Spleen (tissue), 11 donors: Measurements from ENCODE around the gene SPIRE2. TPM values are rescaled to one million over a fixed set of nuclear protein-coding genes. Genes with fewer than 3 reads are reported as not detected.

Experiments
- DNase-seq: peaks from one replicate; pipeline ENCODE4 v3.0.0-alpha.2; 2020
- H3K27ac ChIP-seq, 8 donors: fragments of 200-600 bp; sonication (generic) in 7 of 8; 1 replicate in 4 of 8; 2 replicates in 4 of 8; pipeline versions ENCODE4 v1.5.0 to v1.8.0; 2016 to 2021; ENCODE audit warnings: inconsistent platforms in 4 of 8, mild to moderate bottlenecking in 4 of 8, moderate library complexity in 1 of 8
- H3K27me3 ChIP-seq, 7 donors: fragments of 200-600 bp; sonication (generic) in 6 of 7; replicated peaks in 1 of 7; 1 replicate in 4 of 7; 2 replicates in 3 of 7; pipeline versions ENCODE4 v1.5.0 to v1.8.0; 2016 to 2021; ENCODE audit warnings: inconsistent platforms in 3 of 7, mild to moderate bottlenecking in 1 of 7
- H3K36me3 ChIP-seq, 6 donors: fragments of 200-600 bp; sonication (generic) in 5 of 6; 1 replicate in 4 of 6; 2 replicates in 2 of 6; pipeline versions ENCODE4 v1.5.0 to v1.8.0; 2016 to 2021; ENCODE audit warnings: inconsistent platforms in 2 of 6
- H3K4me1 ChIP-seq, 6 donors: fragments of 200-600 bp; sonication (generic) in 5 of 6; 1 replicate in 3 of 6; 2 replicates in 3 of 6; pipeline versions ENCODE4 v1.5.0 to v1.8.0; 2016 to 2021; ENCODE audit warnings: inconsistent platforms in 3 of 6
- H3K4me3 ChIP-seq, 8 donors: fragments of 200-600 bp; sonication (generic) in 7 of 8; 1 replicate in 4 of 8; 2 replicates in 4 of 8; pipeline versions ENCODE4 v1.5.0 to v1.8.0; 2016 to 2021; ENCODE audit warnings: inconsistent platforms in 4 of 8, mild to moderate bottlenecking in 4 of 8, moderate library complexity in 2 of 8
- H3K9me3 ChIP-seq, 8 donors: fragments of 200-600 bp; sonication (generic) in 7 of 8; 1 replicate in 4 of 8; 2 replicates in 4 of 8; pipeline versions ENCODE4 v1.5.0 to v1.8.0; 2016 to 2021; ENCODE audit warnings: inconsistent platforms in 4 of 8
- POLR2A ChIP-seq, 3 donors: fragments of 450-650 bp; IDR thresholded peaks; one replicate each; pipeline ENCODE4 v1.5.1; 2017; ENCODE audit warnings: antibody characterized with exemption in 3 of 3, mild to moderate bottlenecking in 1 of 3
- POLR2AphosphoS5 ChIP-seq, 3 donors: sonication (generic); formaldehyde crosslinking; IDR thresholded peaks; one replicate each; pipeline ENCODE4 v1.5.1; 2017; ENCODE audit warnings: antibody characterized with exemption in 3 of 3
- WGBS, 5 donors: extraction: QIAGEN DNeasy Blood & Tissue Kit in 3 of 5; methylation state at CpG; one replicate each; pipeline versions ENCODE4 v1.1.5 to v1.1.7; 2013 to 2018; 5-methylcytosine and 5-hydroxymethylcytosine counted together
- intact Hi-C: fragments of 100-400 bp; cut with DNase I; formaldehyde crosslinking; loops from one replicate; pipeline ENCODE4 v1.15.0; 2023; ENCODE audit warnings: low total_unique reads
- polyA plus RNA-seq, 3 donors: library from polyadenylated mRNA; stranded (reverse); fragments of 200-250 nt; gene quantifications; one replicate each; pipeline ENCODE4 v1.2.1, GENCODE V29; 2013
- total RNA-seq, 7 donors: library from RNA; depleted of rRNA in 3 of 7; stranded (reverse); fragments of >200 nt in 3 of 7; fragmentation: NEBNext Ultra II Directional in 4 of 7; extraction: Animal tissue kit (Norgen Biotek cat#: 25700) in 4 of 7; gene quantifications; one replicate each; pipeline versions ENCODE4 v1.1.0 to v1.2.1, GENCODE V29; 2016 to 2021
- TF ChIP-seq, protein P1 (sequence below), 11 experiments: fragments of 200-600 bp in 7 of 11; fragments of 450-650 bp in 4 of 11; sonication (generic) in 4 of 11; IDR thresholded peaks in 8 of 11; conservative IDR thresholded peaks in 3 of 11; 1 replicate in 7 of 11; 2 replicates in 4 of 11; pipeline versions ENCODE4 v1.4.0 to v1.8.0; 2016 to 2021; ENCODE audit warnings: antibody characterized with exemption in 11 of 11, inconsistent platforms in 4 of 11, mild to moderate bottlenecking in 1 of 11
- donor health status: healthy with polysubstance abuse.
- donor health status: DM: no; HTN: no; CAD: no; lungs with moderate emphysema.
- donor health status: DM: no; HTN: no; CAD: no.
- donor health status: Bipolar disorder and iron deficiency.
- donor health status: healthy.
- donor health status: DM: no; HTN: no; CAD: no.
- donor health status: DM: yes; HTN: yes; CAD: no.

Gene SPIRE2
- total and polyA plus RNA-seq, 10 donors = 0.80 to 3.2 (median 1.9) TPM

DNA sequence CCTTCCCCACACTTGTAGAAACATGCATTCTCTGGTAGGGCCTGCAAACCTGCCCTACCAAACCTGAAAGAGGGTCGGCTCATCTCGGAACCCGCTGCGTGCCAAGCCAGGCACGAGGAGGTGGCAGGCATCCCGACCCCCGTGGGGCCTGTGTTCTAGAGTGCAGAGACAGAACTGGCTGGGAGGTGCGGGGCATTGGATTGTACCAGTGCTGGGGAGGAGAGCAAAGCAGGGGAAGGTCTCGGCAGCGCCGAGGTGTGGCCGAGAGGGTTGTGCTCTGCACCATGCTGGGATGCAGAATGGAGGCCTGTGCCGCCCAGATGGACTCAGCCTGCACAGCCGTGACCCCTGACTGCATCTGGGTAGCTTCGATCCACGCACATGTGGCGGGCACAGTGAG, 72.6 kb downstream of the SPIRE2 start:
- Histone ChIP-seq H3K9me3 (no peaks in the 10 kb centered on the region), H3K27me3 (no peaks in the 10 kb centered on the region), H3K4me1 (no peaks in the 10 kb centered on the region), H3K4me3 (no peak overlapping the region), H3K27ac (no peak overlapping the region), H3K36me3 (peaks cover 5 to 89% (median 86%) of the 10 kb centered on the region in 6 donors)
- no peak for DNase-seq
- TF ChIP-seq POLR2A (IDR thresholded peaks at IDR 0.05) (no peak), POLR2AphosphoS5 (IDR thresholded peaks at IDR 0.05) (peak in 2 of 3 donors; percentile 31 to 56)
- WGBS, 5 donors = 92 to 99% (median 96%) methylated on average over 14 to 17 of the region's 17 CpGs
- intact Hi-C loops = no loop called here

DNA sequence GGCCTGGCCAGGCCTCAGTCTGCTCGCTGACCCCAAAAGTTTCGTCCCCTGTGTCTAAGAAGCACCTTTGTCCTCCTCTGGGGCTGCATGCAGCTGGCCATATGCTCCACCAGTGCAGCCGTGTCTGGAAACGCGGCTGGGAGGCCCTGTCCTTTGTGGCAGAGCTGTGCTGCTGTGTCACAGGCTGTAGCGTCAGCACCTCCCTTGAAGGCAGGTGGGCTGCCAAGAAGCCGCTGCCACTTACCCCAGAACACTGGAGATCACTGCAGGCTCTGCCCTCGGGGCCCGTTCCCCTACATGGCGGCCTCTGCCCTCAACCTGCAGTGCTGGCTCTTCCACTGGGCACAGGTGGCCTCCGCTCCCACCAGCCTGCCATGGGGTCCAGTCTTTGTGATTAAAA, 74.7 kb downstream of the SPIRE2 start:
- H3K27ac ChIP-seq = no peak overlapping the region
- H3K9me3 ChIP-seq = no peaks in the 10 kb centered on the region
- whole genome bisulfite sequencing, 5 donors = 93 to 99% (median 95%) methylated on average over 6 to 11 of the region's 11 CpGs
- intact Hi-C loops = no loop called here
- peak in 1 of 3 donors; percentile 61 for TF ChIP-seq POLR2AphosphoS5 (IDR thresholded peaks at IDR 0.05)
- TF ChIP-seq, protein P1, sequence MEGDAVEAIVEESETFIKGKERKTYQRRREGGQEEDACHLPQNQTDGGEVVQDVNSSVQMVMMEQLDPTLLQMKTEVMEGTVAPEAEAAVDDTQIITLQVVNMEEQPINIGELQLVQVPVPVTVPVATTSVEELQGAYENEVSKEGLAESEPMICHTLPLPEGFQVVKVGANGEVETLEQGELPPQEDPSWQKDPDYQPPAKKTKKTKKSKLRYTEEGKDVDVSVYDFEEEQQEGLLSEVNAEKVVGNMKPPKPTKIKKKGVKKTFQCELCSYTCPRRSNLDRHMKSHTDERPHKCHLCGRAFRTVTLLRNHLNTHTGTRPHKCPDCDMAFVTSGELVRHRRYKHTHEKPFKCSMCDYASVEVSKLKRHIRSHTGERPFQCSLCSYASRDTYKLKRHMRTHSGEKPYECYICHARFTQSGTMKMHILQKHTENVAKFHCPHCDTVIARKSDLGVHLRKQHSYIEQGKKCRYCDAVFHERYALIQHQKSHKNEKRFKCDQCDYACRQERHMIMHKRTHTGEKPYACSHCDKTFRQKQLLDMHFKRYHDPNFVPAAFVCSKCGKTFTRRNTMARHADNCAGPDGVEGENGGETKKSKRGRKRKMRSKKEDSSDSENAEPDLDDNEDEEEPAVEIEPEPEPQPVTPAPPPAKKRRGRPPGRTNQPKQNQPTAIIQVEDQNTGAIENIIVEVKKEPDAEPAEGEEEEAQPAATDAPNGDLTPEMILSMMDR (IDR thresholded peaks at IDR 0.05 in 8 of 11, conservative IDR thresholded peaks at IDR 0.05 in 3 of 11) = no peak
- no peaks in the 10 kb centered on the region for H3K4me1 ChIP-seq
- H3K4me3 ChIP-seq = no peak overlapping the region
- peaks cover 5 to 89% (median 80%) of the 10 kb centered on the region in 6 donors for H3K36me3 ChIP-seq
- DNase-seq = no peak
- no peaks in the 10 kb centered on the region for H3K27me3 ChIP-seq

DNA sequence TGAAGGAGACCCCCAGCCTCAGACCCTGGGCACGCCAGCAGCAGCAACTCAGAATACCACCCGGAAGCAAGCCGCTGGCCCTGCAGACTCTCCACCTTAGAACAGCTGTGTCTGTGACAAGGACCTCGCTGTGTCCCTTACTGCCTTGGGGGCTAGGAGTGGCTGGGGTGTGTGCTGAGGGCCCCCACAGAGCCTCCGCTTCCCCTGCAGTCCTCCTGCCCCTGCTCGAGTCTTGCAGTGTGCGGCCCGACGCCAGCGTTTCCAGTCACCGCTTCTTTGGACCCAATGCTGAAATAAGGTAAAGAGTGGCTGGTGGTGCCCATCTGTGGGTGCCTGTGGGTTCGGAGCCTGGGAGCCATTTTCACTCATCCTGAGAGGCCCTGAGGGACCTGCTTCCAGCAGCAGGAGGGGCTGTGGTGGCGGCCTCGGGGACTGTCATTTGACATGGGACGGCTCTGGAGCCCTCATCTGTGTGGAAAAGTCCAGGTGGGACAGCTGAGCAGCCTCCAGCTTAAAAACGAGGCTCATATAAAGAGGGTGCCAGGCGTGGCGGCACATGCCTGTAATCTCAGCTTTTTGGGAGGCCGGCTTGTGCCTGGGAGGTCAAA, 75.7 kb downstream of the SPIRE2 start:
- no peak for DNase-seq
- Histone ChIP-seq H3K4me3 (no peak overlapping the region), H3K36me3 (peaks cover 5 to 89% (median 73%) of the 10 kb centered on the region in 6 donors), H3K4me1 (no peaks in the 10 kb centered on the region), H3K27me3 (no peaks in the 10 kb centered on the region), H3K27ac (no peak overlapping the region), H3K9me3 (no peaks in the 10 kb centered on the region)
- intact Hi-C loops = no loop called here
- WGBS, 5 donors = 93 to 96% (median 94%) methylated on average over 14 to 19 of the region's 19 CpGs
- TF ChIP-seq, protein P1 (IDR thresholded peaks at IDR 0.05 in 8 of 11, conservative IDR thresholded peaks at IDR 0.05 in 3 of 11) = no peak
- TF ChIP-seq POLR2AphosphoS5 (IDR thresholded peaks at IDR 0.05) = peak in 1 of 3 donors; percentile 24

DNA sequence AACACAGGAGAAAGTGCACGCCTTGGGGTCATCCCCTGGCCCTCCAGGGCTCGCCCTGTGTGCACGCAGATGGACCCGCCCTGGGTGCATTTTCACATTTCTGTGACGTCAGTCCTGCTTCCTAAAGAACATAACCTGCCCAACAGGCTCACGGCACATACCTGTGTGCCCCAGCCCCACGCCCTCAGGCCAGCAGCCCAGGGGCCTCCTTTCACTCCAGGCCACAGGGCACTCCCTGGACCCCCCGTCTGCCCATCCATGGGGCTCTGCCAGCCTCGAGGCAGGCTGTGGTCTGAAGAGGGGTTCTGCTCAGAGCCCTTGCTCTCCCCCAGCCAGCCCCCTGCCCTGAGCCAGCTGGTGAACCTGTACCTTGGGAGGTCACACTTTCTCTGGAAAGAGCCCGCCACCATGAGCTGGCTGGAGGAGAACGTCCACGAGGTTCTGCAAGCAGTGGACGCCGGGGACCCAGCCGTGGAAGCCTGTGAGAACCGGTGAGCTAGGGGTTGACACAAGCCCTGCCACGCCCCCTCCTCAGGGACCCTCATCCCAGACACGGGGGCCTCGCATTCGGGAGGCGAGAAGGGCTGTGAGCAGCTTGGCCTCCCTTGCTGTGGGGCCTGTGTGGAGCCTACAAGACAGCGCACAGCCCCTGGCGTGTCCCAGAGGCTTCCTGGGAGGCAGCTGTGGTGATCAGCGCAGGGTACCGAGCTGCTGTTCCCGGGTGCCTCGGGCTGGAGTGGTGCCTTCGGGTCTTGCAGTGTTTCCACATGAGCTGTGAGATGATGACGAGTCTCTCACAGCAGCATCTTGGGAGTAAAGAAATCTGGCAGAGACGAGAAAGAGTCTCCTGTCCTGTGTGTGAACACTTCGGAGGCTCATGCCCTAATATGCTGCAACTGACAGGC, 76.6 kb downstream of the SPIRE2 start:
- H3K36me3 ChIP-seq = peaks cover 5 to 89% (median 69%) of the 10 kb centered on the region in 6 donors
- TF ChIP-seq POLR2AphosphoS5 (IDR thresholded peaks at IDR 0.05) = peak in 1 of 3 donors; percentile 60
- TF ChIP-seq, protein P1 (IDR thresholded peaks at IDR 0.05 in 8 of 11, conservative IDR thresholded peaks at IDR 0.05 in 3 of 11) = no peak

More for the DNA sequence above, 76.6 kb downstream of the SPIRE2 start:
- 91 to 96% (median 92%) methylated on average over 21 to 31 of the region's 31 CpGs for WGBS, 5 donors
- intact Hi-C loops = no loop called here
- Histone ChIP-seq H3K4me1 (peaks cover 0 to 3% (median 2%) of the 10 kb centered on the region in 6 donors), H3K9me3 (no peaks in the 10 kb centered on the region), H3K27ac (no peak overlapping the region), H3K27me3 (no peaks in the 10 kb centered on the region), H3K4me3 (no peak overlapping the region)
- no peak for DNase-seq
